ENCODE measurements around the gene FANCD2. TPM values are rescaled to one million over a fixed set of nuclear protein-coding genes. Genes with fewer than 3 reads are reported as not detected.
"Not testable (repeated sequence)": the region's sequence is repeated elsewhere in the genome, so short reads cannot be mapped to it uniquely, and the experiment has no call there.

The FANCD2 gene
- total RNA-seq, 6 experiments from 2014 or later = 9.7 to 21.7 (median 17.5) TPM

- no peak for DNase-seq
- H3K27me3 Mint-ChIP-seq (ENCODE audit: insufficient read depth) = no peaks in the 10 kb centered on the region
- H3K36me3 Mint-ChIP-seq (ENCODE audit: low read depth) = peaks cover 3% of the 10 kb centered on the region; the same call in 1 of the 2 replicates
- H3K4me3 Mint-ChIP-seq = no peak overlapping the region
- TF ChIP-seq CTCF (IDR thresholded peaks at IDR 0.05) = no peak
- H3K27ac Mint-ChIP-seq = no peak overlapping the region
- H3K9me3 Mint-ChIP-seq = no peaks in the 10 kb centered on the region
- H3K4me1 Mint-ChIP-seq (ENCODE audit: low read depth) = no peaks in the 10 kb centered on the region
Observed at GRCh38 chr3:10074666-10075065, 48.4 kb downstream of the FANCD2 start.

GRCh38 chr3:10081871-10082270 is 55.6 kb downstream of the FANCD2 start:
- H3K9me3 Mint-ChIP-seq = no peaks in the 10 kb centered on the region
- no peak for DNase-seq
- no peak overlapping the region for H3K4me3 Mint-ChIP-seq
- H3K4me1 Mint-ChIP-seq (ENCODE audit: low read depth) = no peaks in the 10 kb centered on the region
- H3K27ac Mint-ChIP-seq = no peak overlapping the region
- TF ChIP-seq CTCF (IDR thresholded peaks at IDR 0.05) = no peak
- H3K36me3 Mint-ChIP-seq (ENCODE audit: low read depth) = peaks cover 6% of the 10 kb centered on the region
- H3K27me3 Mint-ChIP-seq (ENCODE audit: insufficient read depth) = no peaks in the 10 kb centered on the region

GRCh38 chr3:10085738-10086137 is 59.5 kb downstream of the FANCD2 start:
- no peak overlapping the region for H3K27ac Mint-ChIP-seq
- H3K4me3 Mint-ChIP-seq = no peak overlapping the region
- no peak for DNase-seq
- TF ChIP-seq CTCF (IDR thresholded peaks at IDR 0.05) = no peak
- peaks cover 5% of the 10 kb centered on the region; the same call in 1 of the 2 replicates for H3K36me3 Mint-ChIP-seq (ENCODE audit: low read depth)
- no peaks in the 10 kb centered on the region for H3K27me3 Mint-ChIP-seq (ENCODE audit: insufficient read depth)
- no peaks in the 10 kb centered on the region for H3K9me3 Mint-ChIP-seq
- peaks cover 6% of the 10 kb centered on the region for H3K4me1 Mint-ChIP-seq (ENCODE audit: low read depth)

GRCh38 chr3:10088256-10088655 is 62.0 kb downstream of the FANCD2 start:
- Mint-ChIP-seq H3K4me1 (ENCODE audit: low read depth) (peaks cover 6% of the 10 kb centered on the region), H3K27me3 (ENCODE audit: insufficient read depth) (no peaks in the 10 kb centered on the region), H3K36me3 (ENCODE audit: low read depth) (no peaks in the 10 kb centered on the region), H3K27ac (no peak overlapping the region), H3K4me3 (no peak overlapping the region), H3K9me3 (no peaks in the 10 kb centered on the region)
- TF ChIP-seq CTCF (IDR thresholded peaks at IDR 0.05) = no peak
- DNase-seq = no peak

- Mint-ChIP-seq H3K4me3 (no peak overlapping the region), H3K27me3 (ENCODE audit: insufficient read depth) (no peaks in the 10 kb centered on the region), H3K9me3 (no peaks in the 10 kb centered on the region), H3K36me3 (ENCODE audit: low read depth) (no peaks in the 10 kb centered on the region; the same call in 1 of the 2 replicates), H3K27ac (no peak overlapping the region), H3K4me1 (ENCODE audit: low read depth) (peaks cover 6% of the 10 kb centered on the region)
- DNase-seq = no peak
- TF ChIP-seq CTCF (IDR thresholded peaks at IDR 0.05) = no peak
Observed at GRCh38 chr3:10090179-10090578, 63.9 kb downstream of the FANCD2 start.

GRCh38 chr3:10090774-10091173 is 64.5 kb downstream of the FANCD2 start:
- H3K27ac Mint-ChIP-seq; H3K9me3 Mint-ChIP-seq; H3K27me3 Mint-ChIP-seq (ENCODE audit: insufficient read depth); H3K4me3 Mint-ChIP-seq; H3K4me1 Mint-ChIP-seq (ENCODE audit: low read depth); H3K36me3 Mint-ChIP-seq (ENCODE audit: low read depth); DNase-seq: not testable (repeated sequence)

GRCh38 chr3:10091387-10091786 is 65.2 kb downstream of the FANCD2 start:
- not testable (repeated sequence) for DNase-seq, H3K9me3 Mint-ChIP-seq

More at GRCh38 chr3:10091387-10091786, 65.2 kb downstream of the FANCD2 start:
- H3K36me3 Mint-ChIP-seq (ENCODE audit: low read depth); H3K4me1 Mint-ChIP-seq (ENCODE audit: low read depth); H3K27ac Mint-ChIP-seq; H3K27me3 Mint-ChIP-seq (ENCODE audit: insufficient read depth); H3K4me3 Mint-ChIP-seq: not testable (repeated sequence)
